Muscle layer of colon (tissue), 2 donors: Measurements from ENCODE around the gene FAM180B.
A peak's percentile ranks its signal among the peaks of the same experiment; 100 is the strongest.

ENCODE experiments used
- H3K27ac ChIP-seq: one replicate; pipeline ENCODE4 v1.7.0; 2013; ENCODE audit warnings: low read depth, mild to moderate bottlenecking, low read length, moderate library complexity
- H3K27me3 ChIP-seq, 2 donors: one replicate each; pipeline ENCODE4 v1.7.0; 2013; ENCODE audit warnings: low read length in 2 of 2, mild to moderate bottlenecking in 2 of 2; ENCODE audit not compliant: insufficient read depth in 2 of 2, control insufficient read depth in 1 of 2
- H3K36me3 ChIP-seq: one replicate; pipeline ENCODE4 v1.7.0; 2013; ENCODE audit warnings: mild to moderate bottlenecking, low read length; ENCODE audit not compliant: insufficient read depth
- H3K4me1 ChIP-seq: one replicate; pipeline ENCODE4 v1.7.0; 2013; ENCODE audit warnings: mild to moderate bottlenecking, low read length; ENCODE audit not compliant: insufficient read depth
- H3K4me3 ChIP-seq, 2 donors: one replicate each; pipeline ENCODE4 v1.7.0; 2013; ENCODE audit warnings: low read length in 2 of 2, low read depth in 1 of 2, mild to moderate bottlenecking in 1 of 2, moderate library complexity in 1 of 2
- H3K9ac ChIP-seq: one replicate; pipeline ENCODE4 v1.7.0; 2013; ENCODE audit warnings: low read length
- H3K9me3 ChIP-seq: one replicate; pipeline ENCODE4 v1.7.0; 2013; ENCODE audit warnings: mild to moderate bottlenecking, low read length
- donor health status: abdominal sarcoma.
- donor health status: Adenocarcinoma of cecum.

FAM180B gene

DNA sequence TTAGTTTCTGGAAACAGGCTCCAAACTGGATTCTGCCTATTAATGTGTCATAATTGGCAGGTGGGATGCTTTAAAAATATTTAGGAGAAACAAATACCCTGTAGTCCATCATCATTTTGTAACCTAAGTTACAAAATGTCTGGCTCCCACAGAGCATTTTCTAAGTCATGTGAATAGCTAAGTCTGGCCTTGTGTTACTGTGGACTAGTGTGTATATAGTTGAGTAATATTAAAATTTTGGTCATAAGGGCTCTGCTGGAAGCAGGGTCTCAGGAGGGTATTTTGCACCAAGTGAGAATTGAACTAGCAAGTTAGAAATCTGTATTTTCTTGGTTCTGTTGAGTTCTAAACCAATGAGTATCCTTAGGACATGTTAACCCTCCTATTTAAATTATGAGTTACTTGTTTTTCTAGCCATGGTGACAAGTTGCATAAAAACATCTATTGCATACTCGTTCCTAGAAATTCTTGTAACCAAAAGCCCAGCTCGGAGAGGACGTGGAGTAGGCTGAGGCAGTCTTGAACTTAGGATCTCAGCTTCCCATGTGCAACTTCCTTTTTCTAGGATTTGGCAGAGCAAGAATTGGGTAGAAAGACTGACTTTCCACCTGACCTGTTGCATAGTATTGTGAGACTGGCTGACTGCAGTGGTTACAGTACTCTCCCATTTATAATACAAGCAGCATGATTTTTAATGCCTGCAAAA lies 15.7 kb upstream of the FAM180B start:
- Histone ChIP-seq H3K9ac (no peak overlapping the region), H3K36me3 (peaks cover 50% of the 10 kb centered on the region), H3K27ac (no peak overlapping the region)

DNA sequence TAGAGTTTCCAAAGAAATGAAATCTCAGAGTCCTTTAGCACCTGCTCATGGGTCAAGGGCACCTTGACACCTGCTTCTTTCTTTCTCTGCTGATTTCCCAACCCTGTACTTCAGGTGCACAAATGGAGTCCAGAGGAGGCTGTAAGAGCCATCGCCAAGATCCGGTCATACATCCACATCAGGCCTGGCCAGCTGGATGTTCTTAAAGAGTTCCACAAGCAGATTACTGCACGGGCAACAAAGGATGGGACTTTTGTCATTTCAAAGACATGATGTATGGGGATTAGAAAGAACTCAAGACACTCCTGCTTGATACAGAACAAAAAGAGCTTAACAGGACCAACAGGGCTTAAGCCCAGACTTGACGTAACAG lies 15.1 kb upstream of the FAM180B start:
- no peak overlapping the region for H3K4me3 ChIP-seq
- H3K36me3 ChIP-seq, result peaks cover 51% of the 10 kb centered on the region
- no peak overlapping the region for H3K27ac ChIP-seq
- no peaks in the 10 kb centered on the region for H3K27me3 ChIP-seq
- H3K9me3 ChIP-seq, result no peaks in the 10 kb centered on the region
- peaks cover 4% of the 10 kb centered on the region for H3K4me1 ChIP-seq
- H3K9ac ChIP-seq, result no peak overlapping the region

More for the DNA sequence above, 15.7 kb upstream of the FAM180B start:
- no peaks in the 10 kb centered on the region for H3K9me3 ChIP-seq
- no peak overlapping the region for H3K4me3 ChIP-seq
- H3K27me3 ChIP-seq, result no peaks in the 10 kb centered on the region
- peaks cover 7% of the 10 kb centered on the region for H3K4me1 ChIP-seq

DNA sequence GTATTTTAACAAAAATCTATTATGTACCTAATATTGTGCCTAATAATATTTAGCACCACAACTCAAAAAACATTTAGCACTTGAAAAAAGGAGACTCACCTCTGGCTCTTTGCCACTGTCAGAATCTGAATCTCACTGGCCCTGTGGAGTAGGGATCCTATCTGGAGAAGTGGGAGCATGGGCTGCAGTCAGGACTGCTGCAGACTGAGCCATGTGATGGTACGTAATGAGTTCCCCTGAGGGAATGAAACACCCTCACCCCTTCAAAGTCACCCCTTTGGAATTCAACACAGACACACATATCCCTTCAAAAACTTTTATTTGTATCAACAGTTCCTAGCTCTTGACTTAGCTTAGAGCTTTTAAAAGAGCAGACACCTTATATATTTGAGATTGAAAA lies 14.6 kb upstream of the FAM180B start:
- Histone ChIP-seq H3K27ac (no peak overlapping the region), H3K9me3 (no peaks in the 10 kb centered on the region), H3K4me1 (no peaks in the 10 kb centered on the region), H3K36me3 (peaks cover 51% of the 10 kb centered on the region), H3K9ac (no peak overlapping the region), H3K27me3 (no peaks in the 10 kb centered on the region), H3K4me3 (no peak overlapping the region)

DNA sequence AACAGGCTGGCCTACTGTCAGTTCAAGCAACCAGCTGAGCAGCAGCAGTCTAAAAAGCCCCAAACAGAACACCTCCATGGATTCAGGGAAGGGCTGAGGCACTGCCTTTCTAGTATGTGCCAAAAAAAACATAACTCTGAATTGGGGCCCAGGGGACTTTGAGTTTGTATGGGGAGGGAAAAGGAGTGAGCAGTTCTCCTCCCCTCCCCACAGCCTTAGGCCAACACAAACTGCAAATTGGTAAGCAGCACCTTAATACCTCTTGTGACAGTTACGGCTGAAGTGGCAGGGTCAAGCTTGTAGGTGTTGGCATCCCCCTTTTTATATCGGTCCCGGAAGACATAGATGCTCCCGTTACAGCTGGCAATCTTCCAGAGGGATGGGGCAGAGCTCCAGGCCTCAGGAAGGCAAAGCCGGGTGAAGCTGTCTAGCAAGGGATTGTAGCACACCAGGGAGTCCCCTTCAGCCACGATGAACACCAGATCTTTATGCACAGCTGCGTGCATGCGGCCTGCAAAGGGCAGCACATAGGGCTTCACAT lies 13.7 kb upstream of the FAM180B start:
- no peak overlapping the region for H3K9ac ChIP-seq
- H3K9me3 ChIP-seq, result no peaks in the 10 kb centered on the region
- peaks cover 51% of the 10 kb centered on the region for H3K36me3 ChIP-seq
- H3K4me3 ChIP-seq, result no peak overlapping the region
- H3K27ac ChIP-seq, result no peak overlapping the region
- peaks cover 8% of the 10 kb centered on the region for H3K4me1 ChIP-seq
- no peaks in the 10 kb centered on the region for H3K27me3 ChIP-seq

DNA sequence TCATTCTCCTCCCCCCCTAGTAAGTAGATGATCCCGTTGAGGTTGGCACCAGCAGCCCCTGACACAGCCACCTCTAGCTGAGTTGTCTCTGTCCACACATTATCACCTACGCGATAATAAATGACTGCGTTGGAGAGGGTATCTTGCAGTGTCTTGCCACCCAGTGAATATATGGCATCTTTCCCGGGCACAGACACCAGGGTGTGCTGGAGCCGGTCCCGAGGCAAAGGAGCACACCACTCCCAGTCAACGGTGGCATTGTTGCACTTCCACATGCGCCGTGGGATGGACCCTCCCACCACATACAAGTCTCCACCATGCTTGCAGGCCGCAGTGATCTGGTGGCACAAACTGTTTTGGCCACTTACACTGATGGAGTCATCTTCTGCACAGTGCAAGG lies 13.2 kb upstream of the FAM180B start:
- Histone ChIP-seq H3K9me3 (no peaks in the 10 kb centered on the region), H3K4me1 (peaks cover 13% of the 10 kb centered on the region), H3K27me3 (no peaks in the 10 kb centered on the region), H3K27ac (no peak overlapping the region), H3K36me3 (peaks cover 51% of the 10 kb centered on the region), H3K9ac (no peak overlapping the region), H3K4me3 (no peak overlapping the region)

DNA sequence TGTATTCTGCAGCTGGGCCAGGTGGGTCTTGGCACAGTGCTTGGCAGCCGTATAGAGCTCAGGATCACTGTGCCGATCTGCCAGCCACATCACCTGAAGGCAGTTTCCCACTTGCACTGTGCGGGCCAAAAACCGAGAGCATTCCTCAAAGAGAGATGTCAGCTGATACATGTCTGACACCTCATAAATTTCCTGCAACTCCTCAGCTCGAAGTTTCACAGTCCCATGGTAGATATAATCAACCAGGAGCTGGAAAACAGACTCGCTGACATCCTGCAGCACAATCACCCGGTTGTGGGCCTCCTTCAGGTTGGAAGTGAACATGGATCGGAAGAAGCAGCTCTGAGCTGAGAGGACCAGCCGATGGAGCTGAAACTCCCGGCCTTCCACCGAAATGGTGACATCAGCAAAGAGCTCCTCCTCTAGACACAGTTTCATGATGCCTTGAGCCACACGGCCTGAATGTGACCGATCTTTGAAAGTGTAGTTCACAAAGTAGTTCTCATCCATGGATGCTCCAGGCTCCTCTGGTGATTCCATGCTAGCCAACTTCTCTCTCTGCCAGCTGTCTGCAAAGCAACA lies 8.9 kb upstream of the FAM180B start:
- Histone ChIP-seq H3K4me3 (peak overlapping the region; percentile 71 to 98), H3K9me3 (no peaks in the 10 kb centered on the region), H3K9ac (no peak overlapping the region), H3K27ac (peak overlapping the region; percentile 98), H3K36me3 (peaks cover 41% of the 10 kb centered on the region), H3K27me3 (no peaks in the 10 kb centered on the region), H3K4me1 (peaks cover 26% of the 10 kb centered on the region)

DNA sequence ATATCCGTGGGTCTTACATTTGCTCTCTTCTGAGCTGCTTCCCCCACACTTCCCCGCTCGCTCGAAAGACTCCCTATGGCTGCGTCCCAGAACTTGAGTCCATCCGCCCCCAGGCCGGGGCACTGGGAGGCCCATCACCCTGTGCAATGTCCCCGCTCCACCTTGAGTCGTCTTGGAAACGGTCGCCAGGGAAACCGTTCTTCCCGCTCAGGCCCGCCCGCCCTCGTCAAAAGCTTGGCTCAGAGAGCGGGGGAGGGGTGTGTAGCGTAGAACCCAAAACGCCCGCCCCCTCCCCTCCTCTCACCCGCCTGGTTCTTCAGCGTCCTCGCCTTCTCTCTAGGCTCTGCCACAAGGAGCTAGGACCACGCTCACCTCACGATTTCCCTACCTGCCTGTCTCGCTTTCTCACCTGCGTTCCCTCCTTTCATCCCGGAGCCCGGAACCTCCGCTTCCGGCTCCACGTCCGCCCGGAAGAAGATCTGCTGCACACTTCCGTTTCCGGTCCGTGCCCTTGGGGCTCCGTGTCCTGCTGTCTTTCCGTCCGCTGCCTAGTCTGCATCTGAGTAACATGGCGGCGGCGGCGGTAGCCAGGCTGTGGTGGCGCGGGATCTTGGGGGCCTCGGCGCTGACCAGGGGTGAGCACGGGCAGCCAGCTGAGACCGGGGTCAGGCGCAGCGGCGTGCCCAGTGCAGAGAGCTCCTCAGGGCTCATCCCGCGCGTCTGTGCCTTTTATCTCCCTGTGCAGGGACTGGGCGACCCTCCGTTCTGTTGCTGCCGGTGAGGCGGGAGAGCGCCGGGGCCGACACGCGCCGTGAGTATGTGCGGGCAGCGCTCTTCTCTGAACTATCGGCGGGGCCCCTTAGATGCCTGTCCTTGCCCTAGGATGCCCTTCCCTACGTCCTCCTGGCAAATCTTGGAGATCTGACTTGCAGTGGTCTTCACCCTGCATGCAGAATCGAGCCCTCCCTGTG lies 7.7 kb upstream of the FAM180B start, which contains the start of the genes KBTBD4 and NDUFS3:
TSS of gene KBTBD4 (minus strand) at position 447 of the 971 bp plus-strand sequence. CDS start at position 428, 19 bp downstream.
TSS of gene NDUFS3 (plus strand) at position 551 of the 971 bp plus-strand sequence. CDS start at position 569, 18 bp downstream.
- peak within 1 kb of the TSS; percentile 98 for H3K27ac ChIP-seq
- peak within 1 kb of the TSS; percentile 92 for H3K9ac ChIP-seq
- peaks cover 26% of the 10 kb centered on the region for H3K4me1 ChIP-seq
- H3K36me3 ChIP-seq, result peaks cover 39% of the 10 kb centered on the region
- H3K27me3 ChIP-seq, result no peaks in the 10 kb centered on the region
- H3K9me3 ChIP-seq, result no peaks in the 10 kb centered on the region
- H3K4me3 ChIP-seq, result peak within 1 kb of the TSS; percentile 71 to 98

DNA sequence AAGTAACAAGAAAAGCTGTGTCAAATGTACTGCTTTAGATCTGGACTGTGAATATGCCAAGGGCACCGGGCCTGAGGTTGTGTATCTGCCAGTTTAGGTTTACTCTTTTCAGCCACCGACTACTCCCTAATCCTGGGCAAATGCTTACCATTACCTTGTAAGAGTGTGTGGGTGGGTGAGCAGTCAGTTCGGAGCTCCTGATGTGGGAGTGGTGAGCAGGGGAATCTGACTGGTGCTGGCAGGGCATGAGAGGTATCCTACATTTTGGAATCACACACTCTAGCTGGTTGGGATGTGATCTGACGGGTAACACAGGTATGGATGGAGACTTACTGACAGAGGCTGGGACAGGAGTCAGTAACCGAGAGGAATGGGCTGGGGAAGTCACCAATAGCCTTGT lies 2.6 kb upstream of the FAM180B start:
- peaks cover 19% of the 10 kb centered on the region for H3K4me1 ChIP-seq
- H3K36me3 ChIP-seq, result peaks cover 46% of the 10 kb centered on the region
- H3K9ac ChIP-seq, result no peak overlapping the region
- no peaks in the 10 kb centered on the region for H3K27me3 ChIP-seq
- no peak overlapping the region for H3K4me3 ChIP-seq
- H3K27ac ChIP-seq, result no peak overlapping the region
- H3K9me3 ChIP-seq, result no peaks in the 10 kb centered on the region

DNA sequence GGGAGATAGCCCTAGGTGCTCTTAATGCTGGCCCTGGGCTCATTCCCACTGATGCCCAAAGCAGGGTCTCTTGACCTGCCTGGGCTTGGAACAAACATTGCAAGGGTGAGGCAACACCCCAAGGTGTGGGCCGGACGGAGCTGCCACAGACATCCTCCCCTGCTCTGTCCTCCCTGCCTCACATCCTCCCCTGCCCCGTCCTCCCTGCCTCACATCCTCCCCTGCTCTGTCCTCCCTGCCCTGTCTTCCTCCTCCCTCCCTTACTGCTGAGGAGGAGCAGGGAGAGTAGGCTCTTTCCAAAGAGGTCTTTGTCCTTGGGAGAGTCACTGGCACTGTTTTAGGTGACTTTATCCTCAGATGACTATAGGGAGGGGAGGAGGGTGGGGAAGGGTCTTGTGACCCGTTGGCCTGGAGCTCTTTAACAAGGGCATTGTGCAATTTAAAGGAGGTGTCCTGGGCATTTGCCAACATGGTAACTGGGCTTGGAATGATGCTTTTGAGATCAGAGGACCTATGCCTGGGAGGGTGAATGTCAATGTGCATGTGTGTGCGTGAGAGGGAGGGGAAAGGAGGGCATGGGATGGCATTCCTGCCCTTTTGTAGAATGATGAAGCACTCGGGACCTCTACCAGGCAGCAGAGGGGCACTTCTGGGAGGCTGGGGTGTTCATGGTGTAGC lies 700 bp downstream of the FAM180B start:
- Histone ChIP-seq H3K27ac (no peak overlapping the region), H3K27me3 (peaks cover 0 to 3% of the 10 kb centered on the region in 2 donors), H3K36me3 (peaks cover 28% of the 10 kb centered on the region), H3K9me3 (no peaks in the 10 kb centered on the region), H3K9ac (no peak overlapping the region), H3K4me1 (peaks cover 11% of the 10 kb centered on the region), H3K4me3 (no peak overlapping the region)

DNA sequence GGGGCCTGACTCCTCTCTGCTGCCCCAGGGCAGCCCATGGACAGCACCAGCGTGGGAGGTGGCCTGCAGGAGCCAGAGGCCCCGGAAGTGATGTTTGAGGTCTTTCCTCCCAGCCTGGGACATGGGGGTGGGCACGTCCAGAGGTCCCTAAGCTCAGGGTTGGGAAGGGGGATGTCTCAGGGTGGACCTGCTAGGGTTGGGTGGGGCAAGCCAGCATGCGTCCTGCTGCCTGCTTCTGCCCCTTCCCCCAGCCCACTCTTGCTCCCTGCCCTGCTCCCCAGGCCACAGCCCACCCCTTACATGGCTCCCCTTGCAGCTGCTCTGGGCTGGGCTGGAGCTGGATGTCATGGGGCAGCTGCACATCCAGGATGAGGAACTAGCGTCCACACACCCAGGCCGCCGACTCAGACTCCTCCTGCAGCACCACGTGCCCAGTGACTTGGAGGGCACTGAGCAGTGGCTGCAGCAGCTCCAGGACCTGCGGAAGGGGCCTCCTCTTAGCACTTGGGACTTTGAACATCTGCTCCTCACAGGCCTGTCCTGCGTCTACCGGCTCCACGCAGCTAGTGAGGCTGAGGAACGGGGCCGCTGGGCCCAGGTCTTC lies 1.3 kb downstream of the FAM180B start:
- H3K27ac ChIP-seq, result no peak overlapping the region
- H3K27me3 ChIP-seq, result peaks cover 3 to 5% of the 10 kb centered on the region in 2 donors
- no peak overlapping the region for H3K4me3 ChIP-seq
- H3K36me3 ChIP-seq, result peaks cover 22% of the 10 kb centered on the region
- no peaks in the 10 kb centered on the region for H3K9me3 ChIP-seq
- H3K9ac ChIP-seq, result no peak overlapping the region
- H3K4me1 ChIP-seq, result peaks cover 11% of the 10 kb centered on the region
